Measurements from ENCODE around the gene SYNGR4. TPM values are rescaled to one million over a fixed set of nuclear protein-coding genes. Genes with fewer than 3 reads are reported as not detected.

The SYNGR4 gene
- total RNA-seq, 4 donors from 2014 or later, result not detected

GRCh38 chr19:48338253-48338755 lies 25.9 kb upstream of the SYNGR4 start:
- TF ChIP-seq CTCF (IDR thresholded peaks at IDR 0.05; ENCODE audit: low read depth), result no peak

- TF ChIP-seq CTCF (IDR thresholded peaks at IDR 0.05; ENCODE audit: low read depth), result no peak
Observed at GRCh38 chr19:48338802-48339503, 25.2 kb upstream of the SYNGR4 start.

GRCh38 chr19:48340995-48341394 lies 23.2 kb upstream of the SYNGR4 start:
- no peak for TF ChIP-seq CTCF (IDR thresholded peaks at IDR 0.05; ENCODE audit: low read depth)

GRCh38 chr19:48341515-48342413 lies 22.4 kb upstream of the SYNGR4 start:
- no peak for TF ChIP-seq CTCF (IDR thresholded peaks at IDR 0.05; ENCODE audit: low read depth)

GRCh38 chr19:48342414-48342738 lies 21.8 kb upstream of the SYNGR4 start:
- no peak for TF ChIP-seq CTCF (IDR thresholded peaks at IDR 0.05; ENCODE audit: low read depth)

- TF ChIP-seq CTCF (IDR thresholded peaks at IDR 0.05; ENCODE audit: low read depth), result no peak
Observed at GRCh38 chr19:48342841-48343540, 21.2 kb upstream of the SYNGR4 start.

GRCh38 chr19:48344892-48345291 lies 19.3 kb upstream of the SYNGR4 start:
- no peak for TF ChIP-seq CTCF (IDR thresholded peaks at IDR 0.05; ENCODE audit: low read depth)
